GM12874 (cell line): Measurements from ENCODE around the gene GAS7.

Experiments
- TF ChIP-seq, protein P1 (sequence below): IDR thresholded peaks from 2 replicates; pipeline ENCODE4 v1.5.1; 2011; ENCODE audit warnings: low read depth, mild to moderate bottlenecking, control low read depth, low read length, moderate library complexity; ENCODE audit not compliant: insufficient read depth

GAS7 gene

DNA sequence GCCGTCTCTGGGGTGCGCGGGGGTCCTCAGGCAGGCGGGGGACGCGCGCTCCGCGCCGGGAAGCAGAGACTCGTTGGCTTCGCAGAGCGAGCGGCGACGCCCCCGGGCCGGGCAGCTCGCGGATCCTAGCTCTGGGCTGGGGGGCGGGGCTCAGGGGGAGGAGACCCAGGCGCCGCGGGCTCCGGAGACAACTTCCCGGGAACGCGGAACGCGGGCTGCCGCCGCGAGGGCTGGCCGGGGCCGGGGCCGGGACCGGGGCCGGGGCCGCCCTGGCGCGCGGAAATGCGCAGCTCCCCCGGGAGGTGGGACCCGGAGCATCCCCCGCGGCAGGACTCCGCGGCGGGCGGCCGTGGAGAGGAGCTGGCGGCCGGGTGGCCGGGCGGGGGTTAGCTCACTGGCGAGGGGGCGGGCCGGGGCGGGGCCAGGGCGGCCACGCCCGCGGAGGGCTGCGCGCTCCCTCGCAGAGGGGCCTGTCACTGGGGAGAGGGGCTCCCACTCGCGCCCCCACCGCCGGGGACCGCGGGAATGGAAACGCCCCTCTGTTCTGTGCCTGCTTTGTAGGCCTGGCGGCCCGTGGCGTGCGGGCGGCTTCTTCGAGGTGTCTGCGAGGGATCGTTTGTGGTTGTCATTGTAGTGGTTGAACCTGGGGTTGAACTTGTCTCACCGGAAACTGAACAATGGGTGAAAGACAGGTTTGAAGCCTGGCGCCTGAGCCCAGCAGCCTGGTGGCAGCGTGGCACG is at the start of gene GAS7:
Gene GAS7, minus strand, starts transcription at position 98 of the 741 bp plus-strand sequence.
- TF ChIP-seq, protein P1, sequence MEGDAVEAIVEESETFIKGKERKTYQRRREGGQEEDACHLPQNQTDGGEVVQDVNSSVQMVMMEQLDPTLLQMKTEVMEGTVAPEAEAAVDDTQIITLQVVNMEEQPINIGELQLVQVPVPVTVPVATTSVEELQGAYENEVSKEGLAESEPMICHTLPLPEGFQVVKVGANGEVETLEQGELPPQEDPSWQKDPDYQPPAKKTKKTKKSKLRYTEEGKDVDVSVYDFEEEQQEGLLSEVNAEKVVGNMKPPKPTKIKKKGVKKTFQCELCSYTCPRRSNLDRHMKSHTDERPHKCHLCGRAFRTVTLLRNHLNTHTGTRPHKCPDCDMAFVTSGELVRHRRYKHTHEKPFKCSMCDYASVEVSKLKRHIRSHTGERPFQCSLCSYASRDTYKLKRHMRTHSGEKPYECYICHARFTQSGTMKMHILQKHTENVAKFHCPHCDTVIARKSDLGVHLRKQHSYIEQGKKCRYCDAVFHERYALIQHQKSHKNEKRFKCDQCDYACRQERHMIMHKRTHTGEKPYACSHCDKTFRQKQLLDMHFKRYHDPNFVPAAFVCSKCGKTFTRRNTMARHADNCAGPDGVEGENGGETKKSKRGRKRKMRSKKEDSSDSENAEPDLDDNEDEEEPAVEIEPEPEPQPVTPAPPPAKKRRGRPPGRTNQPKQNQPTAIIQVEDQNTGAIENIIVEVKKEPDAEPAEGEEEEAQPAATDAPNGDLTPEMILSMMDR: no peak

DNA sequence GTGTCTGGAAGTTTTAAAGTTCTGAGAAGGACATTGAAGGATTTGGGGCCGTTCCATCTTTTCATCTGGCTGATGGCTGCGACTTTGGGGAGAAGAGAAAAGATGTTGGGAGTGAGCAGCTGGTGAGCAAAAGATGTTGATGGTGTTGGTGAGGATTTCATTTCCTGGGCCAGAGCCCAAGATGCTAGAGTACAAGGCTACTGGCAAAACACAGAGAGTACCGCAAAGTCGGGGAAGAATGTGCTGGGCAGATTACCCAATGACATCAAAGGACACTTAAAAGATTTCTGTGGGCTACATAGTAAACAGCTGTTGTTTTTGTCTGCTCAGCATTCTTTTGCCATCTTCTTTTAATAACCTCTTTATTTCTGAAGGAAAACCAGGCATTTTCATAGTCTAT is 49.4 kb upstream of the GAS7 start:
- TF ChIP-seq, protein P1: no peak

DNA sequence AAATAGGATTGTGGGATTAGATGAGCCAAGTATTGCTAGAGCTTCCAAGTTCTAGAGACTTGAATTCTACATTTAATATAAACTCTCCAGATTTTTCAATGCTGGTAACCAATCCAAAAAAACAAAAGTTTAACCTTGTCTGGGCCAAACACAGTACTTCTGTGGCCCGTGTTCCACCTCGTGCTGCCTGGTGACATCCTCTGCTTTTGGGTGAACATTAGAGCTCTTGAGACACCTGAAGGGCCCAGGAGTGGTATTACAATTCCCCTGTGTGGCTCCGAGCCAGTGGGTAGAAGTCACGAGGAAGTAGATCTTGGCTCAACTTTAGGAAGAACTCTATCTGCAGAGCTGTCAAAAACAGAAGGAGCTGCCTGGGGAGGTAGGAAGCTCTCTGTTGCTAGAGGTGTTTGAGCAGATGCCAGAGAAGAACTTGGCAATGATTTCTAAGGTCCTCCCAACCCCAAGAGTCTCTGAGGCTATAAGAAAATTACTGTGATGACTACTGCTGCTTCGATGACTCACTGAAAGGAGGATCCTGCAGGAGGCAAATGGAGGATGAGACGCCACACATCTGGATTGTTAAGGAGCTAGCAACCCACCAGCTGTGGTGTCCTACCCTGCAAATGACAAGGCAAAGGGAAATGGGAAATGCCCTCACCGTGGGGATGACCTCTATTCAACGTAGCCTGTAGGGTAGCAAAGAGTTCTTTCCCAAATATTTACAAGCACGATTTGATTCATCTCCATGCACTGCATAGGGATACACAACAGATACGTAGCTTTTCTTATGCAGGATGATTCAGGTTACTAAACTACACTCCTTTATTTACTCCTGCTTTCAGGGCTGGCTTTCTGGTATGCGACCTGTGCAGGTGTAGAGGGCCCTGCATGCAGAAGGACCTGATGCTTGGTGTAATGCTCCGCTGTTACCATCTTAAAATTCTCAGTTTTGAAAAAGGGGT is 45.8 kb upstream of the GAS7 start:
- TF ChIP-seq, protein P1: no peak

DNA sequence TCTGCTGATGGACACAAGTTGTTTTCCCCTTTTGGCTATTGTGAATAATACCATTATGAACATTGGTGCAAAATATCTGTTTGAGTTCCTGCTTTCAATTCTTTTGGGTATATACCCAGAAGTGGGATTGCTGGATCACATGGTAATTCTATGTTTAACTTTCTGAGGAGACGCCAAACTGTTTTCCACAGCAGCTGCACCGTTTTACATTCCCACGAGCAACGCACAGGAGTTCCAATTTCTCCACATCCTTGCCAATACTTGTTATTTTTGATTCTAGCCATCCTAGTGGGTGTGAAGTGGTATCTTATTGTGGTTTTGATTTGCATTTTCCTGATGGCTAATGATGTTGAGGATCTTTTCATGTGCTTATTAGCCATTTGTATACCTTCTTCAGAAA is 43.4 kb upstream of the GAS7 start:
- TF ChIP-seq, protein P1: no peak

DNA sequence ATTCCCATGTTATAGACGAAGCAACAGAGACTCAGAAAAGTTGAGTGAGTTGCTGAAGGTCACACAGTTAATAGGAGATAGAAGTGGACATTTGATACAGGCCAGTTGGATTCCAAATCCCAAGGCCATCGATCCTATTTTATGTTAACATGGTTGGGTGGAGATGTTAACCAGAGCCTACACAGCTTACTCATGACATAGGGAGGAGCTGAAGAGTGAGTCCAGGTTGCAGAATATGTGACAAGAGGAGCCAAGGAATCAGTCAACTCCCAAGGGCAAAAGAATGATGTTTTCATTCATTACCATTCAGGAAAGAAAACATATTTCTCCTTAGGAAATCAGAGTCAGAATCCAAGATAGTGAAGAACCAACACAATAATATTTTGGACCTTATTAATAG is 40.3 kb upstream of the GAS7 start:
- TF ChIP-seq, protein P1: no peak

DNA sequence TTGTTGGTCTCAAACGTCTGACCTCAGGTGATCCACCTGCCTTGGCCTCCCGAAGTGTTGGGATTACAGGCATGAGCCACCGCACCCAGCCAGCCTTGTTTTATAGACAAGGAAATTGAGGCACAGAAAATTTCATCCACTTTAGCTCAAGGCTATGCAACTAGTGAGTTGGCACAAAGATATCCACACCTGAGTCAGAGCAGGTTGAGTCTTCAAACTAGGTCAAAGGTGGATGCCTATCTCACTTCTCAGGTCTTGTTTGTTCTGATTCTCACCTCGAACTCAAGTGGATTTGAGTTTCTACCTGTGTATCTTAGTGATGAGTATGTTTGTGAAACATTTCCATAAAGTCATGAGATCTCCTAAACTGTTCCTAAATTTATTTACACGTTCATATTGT is 35.6 kb upstream of the GAS7 start:
- TF ChIP-seq, protein P1: no peak

DNA sequence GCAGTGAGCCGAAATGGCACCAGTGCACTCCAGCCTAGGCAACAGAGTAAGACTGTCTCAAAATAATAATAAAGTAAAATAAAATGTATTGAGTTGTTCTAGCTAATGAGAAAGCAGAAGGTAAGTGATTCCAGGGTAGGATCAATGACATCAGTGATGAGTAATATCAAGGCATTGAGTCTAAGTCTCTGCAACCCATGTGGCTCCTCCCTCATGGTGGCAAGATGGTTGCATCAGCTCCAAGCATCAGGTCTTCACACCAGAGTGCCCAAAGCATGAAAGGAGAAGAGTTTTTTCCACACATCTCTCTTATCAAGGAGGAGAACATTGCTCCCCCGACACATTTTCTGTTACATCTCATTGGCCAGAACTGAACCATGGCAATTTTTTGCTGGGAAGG is 34.8 kb upstream of the GAS7 start:
- TF ChIP-seq, protein P1: no peak
